H1 (cell line): ENCODE results near the gene CAMTA1. TPM values are rescaled to one million over a fixed set of nuclear protein-coding genes. Genes with fewer than 3 reads are reported as not detected.

Experiments
- CHD7 ChIP-seq: fragments of 300-600 bp; sonication (generic); IDR thresholded peaks from 2 replicates; pipeline ENCODE4 v1.7.1; 2012; ENCODE audit warnings: low read length, moderate library complexity, mild to moderate bottlenecking, inconsistent platforms; ENCODE audit not compliant: insufficient replicate concordance
- GABPA ChIP-seq: IDR thresholded peaks from 2 replicates; pipeline ENCODE4 v1.6.1; 2011; ENCODE audit warnings: mild to moderate bottlenecking, low read length, moderate library complexity, borderline replicate concordance; ENCODE audit not compliant: insufficient read depth
- HDAC2 ChIP-seq, 2 experiments: fragments of 300-600 bp in 1 of 2; sonication (generic) in 1 of 2; IDR thresholded peaks; 2 replicates each; pipeline ENCODE4 v1.6.1; 2011 to 2012; ENCODE audit warnings: low read depth in 2 of 2, low read length in 2 of 2, mild to moderate bottlenecking in 2 of 2, moderate library complexity in 2 of 2, borderline replicate concordance in 1 of 2, inconsistent platforms in 1 of 2
- MAX ChIP-seq: IDR thresholded peaks from 2 replicates; pipeline ENCODE4 v1.6.1; 2012; ENCODE audit warnings: inconsistent platforms
- NANOG ChIP-seq: IDR thresholded peaks from 2 replicates; pipeline ENCODE4 v1.6.1; 2011; ENCODE audit warnings: low read length, low read depth, mild to moderate bottlenecking, inconsistent platforms; ENCODE audit not compliant: insufficient read depth, poor library complexity, severe bottlenecking
- polyA plus RNA-seq, 7 experiments: library from polyadenylated mRNA; depleted of rRNA in 3 of 7; stranded (reverse) in 5 of 7; unstranded in 2 of 7; fragments of >200 nt in 5 of 7; fragments of 200-250 nt in 2 of 7; gene quantifications; 1 replicate in 5 of 7; 2 replicates in 1 of 7; 4 replicates in 1 of 7; pipeline versions ENCODE4 v1.2.1 to v1.2.3, GENCODE V29; 2011 to 2013; ENCODE audit warnings: missing spikeins in 2 of 7, mixed read lengths in 2 of 7
- total RNA-seq: library from RNA; stranded (reverse); fragmentation: NEBNext Ultra II Directional; extraction: Animal tissue kit (Norgen Biotek cat#: 25700); gene quantifications from 2 replicates; pipeline ENCODE4 v1.2.1, GENCODE V29; 2021

CAMTA1 gene
- total and polyA plus RNA-seq, 2 of the 8 experiments (the other 6 are each of a cell fraction or from before 2014, with no cell fraction given): 65.0 to 119 TPM

- no peak for TF ChIP-seq CHD7
- no peak for TF ChIP-seq HDAC2 (IDR thresholded peaks at IDR 0.05; ENCODE audit: borderline replicate concordance in 1 of 2, low read depth in 2 of 2, low read length in 2 of 2)
- no peak for TF ChIP-seq MAX
- TF ChIP-seq NANOG: no peak
- TF ChIP-seq GABPA: no peak
These were observed 1020.2 kb downstream of the CAMTA1 start (continued) for GRCh38 chr1:7805460-7805859.
